ENCODE results near the gene ATG7.
A peak's percentile ranks its signal among the peaks of the same experiment; 100 is the strongest.

ATG7 gene

DNA sequence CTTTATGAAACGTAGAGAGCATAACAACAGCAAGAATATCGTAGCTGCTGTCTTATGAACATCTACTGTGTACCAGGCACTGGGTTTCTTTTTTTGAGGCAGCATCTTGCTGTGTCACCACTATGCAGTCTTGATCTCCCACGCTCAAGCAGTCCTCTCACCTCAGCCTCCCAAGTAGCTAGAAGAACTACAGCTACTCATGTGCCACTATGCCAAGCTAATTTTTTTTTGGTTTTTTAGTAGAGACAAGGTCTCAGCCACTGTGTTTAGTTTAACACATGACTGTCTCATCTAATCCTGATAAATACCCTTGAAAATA lies 241.6 kb downstream of the ATG7 start:
- H3K36me3 Mint-ChIP-seq (ENCODE audit: low read depth) = no peaks in the 10 kb centered on the region
- TF ChIP-seq, protein P1, sequence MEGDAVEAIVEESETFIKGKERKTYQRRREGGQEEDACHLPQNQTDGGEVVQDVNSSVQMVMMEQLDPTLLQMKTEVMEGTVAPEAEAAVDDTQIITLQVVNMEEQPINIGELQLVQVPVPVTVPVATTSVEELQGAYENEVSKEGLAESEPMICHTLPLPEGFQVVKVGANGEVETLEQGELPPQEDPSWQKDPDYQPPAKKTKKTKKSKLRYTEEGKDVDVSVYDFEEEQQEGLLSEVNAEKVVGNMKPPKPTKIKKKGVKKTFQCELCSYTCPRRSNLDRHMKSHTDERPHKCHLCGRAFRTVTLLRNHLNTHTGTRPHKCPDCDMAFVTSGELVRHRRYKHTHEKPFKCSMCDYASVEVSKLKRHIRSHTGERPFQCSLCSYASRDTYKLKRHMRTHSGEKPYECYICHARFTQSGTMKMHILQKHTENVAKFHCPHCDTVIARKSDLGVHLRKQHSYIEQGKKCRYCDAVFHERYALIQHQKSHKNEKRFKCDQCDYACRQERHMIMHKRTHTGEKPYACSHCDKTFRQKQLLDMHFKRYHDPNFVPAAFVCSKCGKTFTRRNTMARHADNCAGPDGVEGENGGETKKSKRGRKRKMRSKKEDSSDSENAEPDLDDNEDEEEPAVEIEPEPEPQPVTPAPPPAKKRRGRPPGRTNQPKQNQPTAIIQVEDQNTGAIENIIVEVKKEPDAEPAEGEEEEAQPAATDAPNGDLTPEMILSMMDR (IDR thresholded peaks at IDR 0.05; ENCODE audit: unreplicated experiment in 3 of 3) = no peak
- peak overlapping the region in 1 of 3 experiments; percentile 10 for H3K4me3 Mint-ChIP-seq
- H3K4me1 Mint-ChIP-seq = peaks cover 52% of the 10 kb centered on the region
- H3K27me3 Mint-ChIP-seq (ENCODE audit: low read depth) = no peaks in the 10 kb centered on the region
- no peaks in the 10 kb centered on the region for H3K9me3 Mint-ChIP-seq
- peak overlapping the region; percentile 74 to 92 (median 90) for H3K27ac Mint-ChIP-seq

DNA sequence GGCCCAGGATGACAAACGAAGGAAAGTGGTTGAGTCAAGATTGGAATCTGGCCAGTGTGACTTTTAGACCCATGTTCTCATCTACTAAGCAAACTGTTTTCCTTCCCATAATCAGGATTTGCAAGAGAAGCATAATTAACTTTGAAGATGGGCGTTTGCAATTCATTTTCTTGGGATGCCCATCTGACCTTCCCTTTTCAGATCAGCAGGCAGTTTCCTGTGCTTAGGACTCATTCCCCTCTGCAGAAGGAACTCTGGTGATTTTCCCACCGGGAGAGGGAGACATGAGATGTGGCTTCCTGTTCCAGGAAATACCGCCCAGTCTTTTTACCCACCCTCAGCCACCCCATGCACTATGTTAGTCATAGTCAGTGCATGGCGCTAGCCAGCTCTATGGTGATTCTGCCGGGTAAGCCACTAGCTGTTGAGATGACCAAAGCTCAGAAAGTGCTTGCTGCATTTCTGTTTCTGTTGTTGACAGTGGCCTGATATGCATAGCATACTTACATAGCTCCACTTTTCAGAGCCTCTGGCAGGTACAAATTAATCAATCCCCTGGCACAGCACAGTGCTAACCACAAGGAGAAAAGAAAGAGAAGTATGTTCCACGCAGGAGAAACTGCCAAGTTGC lies 242.1 kb downstream of the ATG7 start:
- Mint-ChIP-seq H3K4me1 (peaks cover 51% of the 10 kb centered on the region), H3K4me3 (peak overlapping the region in 1 of 3 experiments; percentile 10), H3K27me3 (ENCODE audit: low read depth) (no peaks in the 10 kb centered on the region), H3K36me3 (ENCODE audit: low read depth) (no peaks in the 10 kb centered on the region), H3K27ac (peak overlapping the region; percentile 74 to 92 (median 90)), H3K9me3 (no peaks in the 10 kb centered on the region)
- TF ChIP-seq, protein P1 (IDR thresholded peaks at IDR 0.05; ENCODE audit: unreplicated experiment in 3 of 3) = no peak

DNA sequence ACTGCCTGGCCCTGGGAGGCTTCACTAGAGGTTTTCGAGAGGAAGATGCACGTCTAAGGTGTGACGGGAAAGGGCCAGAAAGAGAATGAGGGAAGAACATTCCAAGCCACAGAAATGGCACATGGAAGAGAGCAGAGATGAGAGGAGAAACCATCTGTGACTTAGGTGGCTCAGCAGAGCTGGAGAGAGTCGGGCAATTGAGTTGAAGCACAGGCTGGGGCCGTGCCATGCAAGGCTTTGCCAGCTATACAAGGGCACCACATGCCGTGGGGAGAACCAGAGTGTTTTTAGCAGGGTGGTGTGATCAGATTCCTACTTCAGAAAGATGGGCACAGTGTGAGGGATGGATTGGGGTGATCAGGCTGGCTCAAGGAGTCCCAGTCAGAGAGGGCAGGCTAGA lies 245.4 kb downstream of the ATG7 start:
- Mint-ChIP-seq H3K4me3 (no peak overlapping the region), H3K4me1 (peaks cover 44% of the 10 kb centered on the region), H3K27me3 (ENCODE audit: low read depth) (no peaks in the 10 kb centered on the region)

DNA sequence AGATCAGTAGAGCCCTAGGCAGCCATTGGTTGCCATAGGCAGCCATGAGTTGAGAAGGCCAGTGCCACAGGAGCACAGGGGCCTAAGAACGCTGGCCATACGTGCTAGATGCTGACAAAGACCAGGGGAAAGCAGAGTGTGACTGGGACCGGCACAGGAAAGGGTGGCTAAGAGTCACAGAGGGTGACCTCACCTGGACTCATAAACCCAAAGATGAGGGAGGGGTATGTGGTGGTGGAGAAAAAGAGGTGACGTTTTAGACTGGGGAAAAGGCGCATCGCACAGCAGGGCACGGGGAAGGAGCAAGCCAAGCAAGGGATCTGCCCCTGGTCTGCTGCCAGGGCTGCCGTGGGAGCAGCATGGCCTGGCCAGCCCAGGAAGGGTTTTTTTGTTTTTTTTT lies 249.0 kb downstream of the ATG7 start:
- Mint-ChIP-seq H3K4me3 (no peak overlapping the region), H3K36me3 (ENCODE audit: low read depth) (no peaks in the 10 kb centered on the region), H3K27me3 (ENCODE audit: low read depth) (no peaks in the 10 kb centered on the region), H3K27ac (peak overlapping the region in 2 of 3 experiments; percentile 63 to 71), H3K9me3 (no peaks in the 10 kb centered on the region), H3K4me1 (peaks cover 46% of the 10 kb centered on the region)
- TF ChIP-seq, protein P1 (IDR thresholded peaks at IDR 0.05; ENCODE audit: unreplicated experiment in 3 of 3) = no peak

More for the DNA sequence above, 245.4 kb downstream of the ATG7 start:
- H3K9me3 Mint-ChIP-seq = no peaks in the 10 kb centered on the region
- TF ChIP-seq, protein P1 (IDR thresholded peaks at IDR 0.05; ENCODE audit: unreplicated experiment in 3 of 3) = no peak
- H3K27ac Mint-ChIP-seq = peak overlapping the region; percentile 8 to 49 (median 20)
- H3K36me3 Mint-ChIP-seq (ENCODE audit: low read depth) = no peaks in the 10 kb centered on the region

DNA sequence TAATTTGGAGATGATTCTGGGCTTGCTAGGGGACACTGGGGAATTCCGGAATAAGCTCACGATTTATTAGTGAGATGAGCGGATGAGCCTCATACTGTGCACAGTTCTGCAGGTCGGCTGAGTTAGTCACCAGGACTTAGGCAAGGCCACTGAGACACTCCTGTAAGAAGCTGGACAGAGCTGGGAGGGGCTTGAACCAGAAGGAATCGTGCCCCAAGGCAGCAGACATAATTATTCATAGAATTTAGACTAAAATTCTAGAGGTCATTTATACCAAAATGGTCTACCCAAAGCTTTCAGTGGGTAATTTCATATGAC lies 250.2 kb downstream of the ATG7 start:
- peaks cover 2% of the 10 kb centered on the region for H3K36me3 Mint-ChIP-seq (ENCODE audit: low read depth)
- peaks cover 45% of the 10 kb centered on the region for H3K4me1 Mint-ChIP-seq
- H3K9me3 Mint-ChIP-seq = peaks cover 1% of the 10 kb centered on the region
- H3K27ac Mint-ChIP-seq = peak overlapping the region; percentile 32 to 95 (median 92)
- no peak overlapping the region for H3K4me3 Mint-ChIP-seq
- H3K27me3 Mint-ChIP-seq (ENCODE audit: low read depth) = no peaks in the 10 kb centered on the region
- TF ChIP-seq, protein P1 (IDR thresholded peaks at IDR 0.05; ENCODE audit: unreplicated experiment in 3 of 3) = no peak

DNA sequence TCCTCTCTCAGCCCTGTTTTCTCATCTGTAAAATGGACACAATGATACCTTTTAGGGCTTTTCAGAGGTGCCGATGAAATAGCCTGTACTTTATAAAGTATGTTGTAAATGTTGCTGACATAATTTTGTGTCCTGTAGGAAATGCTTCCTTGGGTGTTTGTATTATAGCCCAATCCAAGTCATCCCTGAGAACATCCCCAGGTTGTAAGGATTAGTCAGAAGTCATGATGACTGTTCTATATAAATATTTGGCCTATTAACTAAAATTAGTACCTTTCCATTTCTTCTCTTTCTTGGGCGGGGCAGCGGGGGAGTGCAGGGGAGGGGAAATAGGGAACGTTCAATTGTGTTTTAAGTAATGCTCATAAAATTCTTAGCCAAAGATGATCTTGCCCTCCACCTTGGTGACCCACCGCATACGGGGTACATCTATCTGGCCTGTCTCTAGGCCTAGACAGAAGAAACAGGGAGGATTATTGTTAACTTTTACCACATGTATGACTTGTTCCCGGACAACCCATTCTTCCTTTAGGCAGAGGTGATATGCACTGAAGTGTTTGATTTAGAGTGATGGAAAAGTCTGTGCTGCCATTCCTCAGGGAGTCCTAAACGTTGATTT lies 250.9 kb downstream of the ATG7 start:
- no peak overlapping the region for H3K4me3 Mint-ChIP-seq
- H3K9me3 Mint-ChIP-seq = peaks cover 3% of the 10 kb centered on the region
- peaks cover 7% of the 10 kb centered on the region for H3K36me3 Mint-ChIP-seq (ENCODE audit: low read depth)
- H3K27ac Mint-ChIP-seq = peak overlapping the region; percentile 92 to 95 (median 94)
- H3K27me3 Mint-ChIP-seq (ENCODE audit: low read depth) = no peaks in the 10 kb centered on the region
- TF ChIP-seq, protein P1 (IDR thresholded peaks at IDR 0.05; ENCODE audit: unreplicated experiment in 3 of 3) = no peak
- peaks cover 38% of the 10 kb centered on the region for H3K4me1 Mint-ChIP-seq

All from nephron (organoid).